ENCODE results near the gene ISCU. TPM values are rescaled to one million over a fixed set of nuclear protein-coding genes. Genes with fewer than 3 reads are reported as not detected.

ISCU gene
- total RNA-seq (2022; extraction: Qiagen RNA extraction) = 91.6 to 111 TPM (median 97.2 TPM) in 5 replicates

GRCh38 chr12:108562348-108563135, at the start of gene ISCU:
Gene ISCU, plus strand, starts transcription at chr12:108562596. Its CDS starts 27 bp downstream, at chr12:108562623.

GRCh38 chr12:108514973-108515814, 47.2 kb upstream of the ISCU start, which contains the start of gene FICD:
Gene FICD, plus strand, starts transcription at chr12:108515277. Its CDS starts 1,696 bp downstream, at chr12:108516973.

GRCh38 chr12:108560752-108561719, 1.4 kb upstream of the ISCU start, which contains the start of gene SART3:
Gene SART3, minus strand, starts transcription at chr12:108561173. Its CDS starts 19 bp downstream, at chr12:108561154.

GRCh38 chr12:108597559-108598471, 35.4 kb downstream of the ISCU start, which contains the start of gene TMEM119:
Gene TMEM119, minus strand, starts transcription at chr12:108598084. Its CDS starts 5,701 bp downstream, at chr12:108592383.

Other genes starting within 250 kb of the ISCU start
- 0.03 TPM in 1 of 5 replicates, not detected in the others for gene CMKLR1, start 223.3 kb upstream of the ISCU start, total RNA-seq (2022; extraction: Qiagen RNA extraction)
- gene FICD, start 47.3 kb upstream of the ISCU start, total RNA-seq (2022; extraction: Qiagen RNA extraction) = 2.6 to 3.3 TPM (median 3.1 TPM) in 5 replicates
- gene SART3, start 1.4 kb upstream of the ISCU start, total RNA-seq (2022; extraction: Qiagen RNA extraction) = 39.8 to 46.1 TPM (median 41.7 TPM) in 5 replicates
- 0.02 to 0.09 TPM (median 0.07 TPM) in 5 replicates for gene TMEM119, start 35.5 kb downstream of the ISCU start, total RNA-seq (2022; extraction: Qiagen RNA extraction)
- 0.63 to 1.4 TPM (median 0.83 TPM) in 5 replicates for gene SELPLG, start 71.3 kb downstream of the ISCU start, total RNA-seq (2022; extraction: Qiagen RNA extraction)
- gene CORO1C, start 168.9 kb downstream of the ISCU start, total RNA-seq (2022; extraction: Qiagen RNA extraction) = 160 to 198 TPM (median 178 TPM) in 5 replicates

All from A549 treated with CORT108297 at 1 μM for 4 hours (cell line).